ENCODE results near the gene PTPRN2.

PTPRN2 gene

GRCh38 chr7:157682946-157683746 lies 904.5 kb downstream of the PTPRN2 start:
- DNase-seq, result peak in 11 of 42 donors; percentile 4 to 41 (median 9)
- intact Hi-C loops (cut with DNase I), result no loop called here

- intact Hi-C loops (cut with DNase I), result no loop called here
- peak in 9 of 42 donors; percentile 3 to 44 (median 13) for DNase-seq
Observed at GRCh38 chr7:157682064-157682945, 905.3 kb downstream of the PTPRN2 start.

- peak in 15 of 42 donors; percentile 1 to 41 (median 7) for DNase-seq
- intact Hi-C loops (cut with DNase I), result no loop called here
Observed at GRCh38 chr7:157679607-157680006, 908.0 kb downstream of the PTPRN2 start.

- intact Hi-C loops (cut with DNase I), result no loop called here
- peak in 15 of 42 donors; percentile 3 to 64 (median 33) for DNase-seq
Observed at GRCh38 chr7:157678501-157678900, 909.1 kb downstream of the PTPRN2 start.

- peak in 24 of 42 donors; percentile 2 to 60 (median 16) for DNase-seq
- intact Hi-C loops (cut with DNase I), result no loop called here
Observed at GRCh38 chr7:157676456-157677255, 911.0 kb downstream of the PTPRN2 start.

- intact Hi-C loops (cut with DNase I), result no loop called here
- DNase-seq, result peak in 24 of 42 donors; percentile 0 to 49 (median 12)
Observed at GRCh38 chr7:157676001-157676400, 911.6 kb downstream of the PTPRN2 start.

GRCh38 chr7:157675427-157675927 lies 912.1 kb downstream of the PTPRN2 start:
- intact Hi-C loops (cut with DNase I), result no loop called here
- DNase-seq, result peak in 27 of 42 donors; percentile 2 to 48 (median 17)

GRCh38 chr7:157674715-157675426 lies 912.8 kb downstream of the PTPRN2 start:
- peak in 29 of 42 donors; percentile 9 to 81 (median 49) for DNase-seq
- intact Hi-C loops (cut with DNase I), result no loop called here

GRCh38 chr7:157674027-157674714 lies 913.5 kb downstream of the PTPRN2 start:
- intact Hi-C loops (cut with DNase I), result no loop called here
- DNase-seq, result peak in 26 of 42 donors; percentile 2 to 47 (median 26)

- intact Hi-C loops (cut with DNase I), result no loop called here
- peak in 20 of 42 donors; percentile 1 to 51 (median 28) for DNase-seq
Observed at GRCh38 chr7:157673573-157673972, 914.0 kb downstream of the PTPRN2 start.

GRCh38 chr7:157671358-157672255 lies 916.0 kb downstream of the PTPRN2 start:
- DNase-seq, result peak in 21 of 42 donors; percentile 3 to 44 (median 11)
- intact Hi-C loops (cut with DNase I), result no loop called here

GRCh38 chr7:157670490-157671357 lies 916.9 kb downstream of the PTPRN2 start:
- peak in 21 of 42 donors; percentile 3 to 80 (median 49) for DNase-seq
- intact Hi-C loops (cut with DNase I), result no loop called here

- DNase-seq, result peak in 12 of 42 donors; percentile 1 to 45 (median 10)
- intact Hi-C loops (cut with DNase I), result no loop called here
Observed at GRCh38 chr7:157669768-157670351, 917.8 kb downstream of the PTPRN2 start.

GRCh38 chr7:157668884-157669767 lies 918.5 kb downstream of the PTPRN2 start:
- intact Hi-C loops (cut with DNase I), result no loop called here
- DNase-seq, result peak in 7 of 42 donors; percentile 3 to 45 (median 15)

Data from head of caudate nucleus (tissue), 42 donors.